Cardiac muscle cell (in vitro differentiated cells and primary cell): ENCODE results near the gene PLPP7. TPM values are rescaled to one million over a fixed set of nuclear protein-coding genes. Genes with fewer than 3 reads are reported as not detected.

ENCODE experiments used
- DNase-seq, 2 donors: peaks; one replicate each; pipeline versions ENCODE4 v3.0.0 to v3.0.0-alpha.2; 2010 to 2017; ENCODE audit warnings: low read depth in 1 of 2, low spot score in 1 of 2
- H3K27ac ChIP-seq: fragments of 200-600 bp; sonication (generic); 2 replicates; pipeline ENCODE4 v1.5.1; 2016
- H3K27me3 ChIP-seq: fragments of 200-600 bp; sonication (generic); 2 replicates; pipeline ENCODE4 v1.6.0; 2016; ENCODE audit warnings: control low read depth
- H3K36me3 ChIP-seq: fragments of 200-600 bp; sonication (generic); 2 replicates; pipeline ENCODE4 v1.5.1; 2016; ENCODE audit warnings: control low read depth
- H3K4me1 ChIP-seq: fragments of 200-600 bp; sonication (generic); 2 replicates; pipeline ENCODE4 v1.8.1; 2017; ENCODE audit warnings: low read depth, mild to moderate bottlenecking, mixed run types
- H3K4me3 ChIP-seq: fragments of 200-600 bp; sonication (generic); 2 replicates; pipeline ENCODE4 v1.5.1; 2016; ENCODE audit warnings: mild to moderate bottlenecking
- H3K9me3 ChIP-seq: fragments of 200-600 bp; sonication (generic); 2 replicates; pipeline ENCODE4 v1.5.1; 2017; ENCODE audit warnings: low read depth, mild to moderate bottlenecking, control low read depth
- CTCF ChIP-seq: IDR thresholded peaks from 2 replicates; pipeline ENCODE4 v1.5.1; 2012; ENCODE audit warnings: low read depth, mild to moderate bottlenecking, low read length
- polyA plus RNA-seq: library from polyadenylated mRNA; unstranded; fragments of >200 nt; fragmentation: Nextera tagmentation; extraction: Ambion mirVana; gene quantifications from 2 replicates; pipeline ENCODE4 v1.2.1, GENCODE V29; 2016
- total RNA-seq: library from RNA; depleted of rRNA; stranded (reverse); fragments of >200 nt; gene quantifications from 2 replicates; pipeline ENCODE4 v1.2.3, GENCODE V29; 2016

PLPP7 gene
- total and polyA plus RNA-seq, 2 experiments from 2014 or later = 36.9 to 52.5 TPM

DNA sequence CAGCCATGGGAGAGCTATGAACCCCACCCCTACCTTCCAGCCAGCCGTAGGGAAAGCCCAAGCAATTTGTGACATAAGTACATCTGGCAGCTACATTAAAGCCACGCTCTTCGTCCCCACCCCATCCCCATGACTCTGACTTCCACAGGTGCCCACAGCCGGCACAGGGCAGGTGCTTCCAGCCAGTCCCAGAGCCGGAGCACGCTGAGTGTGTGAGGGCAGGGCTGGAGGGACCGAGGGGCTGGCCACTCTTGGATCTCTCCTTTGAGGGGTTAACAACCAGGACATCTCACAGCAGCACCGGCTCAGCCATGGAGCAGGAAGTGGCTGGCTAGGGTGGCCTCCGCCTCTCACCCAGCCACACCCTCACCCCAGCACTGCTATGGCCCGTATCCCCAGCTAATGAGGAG, 10.8 kb upstream of the PLPP7 start:
- no peak for TF ChIP-seq CTCF
- no peaks in the 10 kb centered on the region for H3K27me3 ChIP-seq
- H3K27ac ChIP-seq = peak overlapping the region; percentile 84
- DNase-seq = no peak
- H3K4me3 ChIP-seq = no peak overlapping the region
- H3K9me3 ChIP-seq = no peaks in the 10 kb centered on the region
- no peaks in the 10 kb centered on the region for H3K36me3 ChIP-seq
- peaks cover 40% of the 10 kb centered on the region for H3K4me1 ChIP-seq

- peaks cover 35% of the 10 kb centered on the region for H3K4me1 ChIP-seq
- no peak for TF ChIP-seq CTCF
- H3K27me3 ChIP-seq = no peaks in the 10 kb centered on the region
- H3K9me3 ChIP-seq = no peaks in the 10 kb centered on the region
- DNase-seq = peak in 1 of 2 donors; percentile 51
- peak overlapping the region; percentile 84 for H3K27ac ChIP-seq
- no peak overlapping the region for H3K4me3 ChIP-seq
- no peaks in the 10 kb centered on the region for H3K36me3 ChIP-seq
Observed at GRCh38 chr9:131279196-131279862, 10.2 kb upstream of the PLPP7 start.

DNA sequence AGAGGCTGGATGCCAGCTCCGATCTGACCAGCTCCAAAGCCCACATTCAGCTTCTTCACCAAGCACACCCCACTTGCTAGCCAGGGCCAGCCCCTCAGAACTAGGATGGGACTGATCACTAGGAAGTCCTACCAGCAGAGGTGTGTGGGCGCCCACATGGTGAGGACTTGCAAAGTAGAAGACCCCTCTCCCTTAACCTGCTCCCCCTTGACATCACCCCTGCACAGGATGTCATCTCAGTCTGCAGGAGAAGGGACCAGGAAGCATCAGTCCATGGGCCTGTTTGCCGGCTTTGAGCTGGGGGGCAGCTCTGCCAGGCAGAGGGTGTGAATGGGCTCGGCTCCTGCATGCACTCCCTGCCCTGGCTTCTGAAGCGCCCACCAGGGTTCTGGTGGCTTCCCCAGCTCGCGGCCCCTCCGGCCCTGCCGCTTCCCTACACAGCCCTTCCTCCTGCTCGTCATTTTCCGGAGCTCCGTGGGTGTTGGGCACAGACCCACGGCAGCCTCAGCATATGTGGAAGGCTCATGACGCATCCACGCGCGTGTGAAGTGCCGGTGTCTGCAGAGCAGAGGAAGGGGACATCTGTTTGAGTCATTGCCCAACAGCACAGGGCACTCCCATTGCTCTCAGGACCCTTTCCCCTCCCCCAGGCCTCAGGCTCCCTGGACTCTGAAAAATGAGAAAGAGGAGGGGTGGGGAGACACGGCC, 9.5 kb upstream of the PLPP7 start:
- TF ChIP-seq CTCF = no peak
- H3K36me3 ChIP-seq = no peaks in the 10 kb centered on the region
- H3K27ac ChIP-seq = peak overlapping the region; percentile 84
- H3K4me1 ChIP-seq = peaks cover 30% of the 10 kb centered on the region
- no peak overlapping the region for H3K4me3 ChIP-seq
- no peaks in the 10 kb centered on the region for H3K9me3 ChIP-seq
- no peak for DNase-seq
- H3K27me3 ChIP-seq = no peaks in the 10 kb centered on the region

DNA sequence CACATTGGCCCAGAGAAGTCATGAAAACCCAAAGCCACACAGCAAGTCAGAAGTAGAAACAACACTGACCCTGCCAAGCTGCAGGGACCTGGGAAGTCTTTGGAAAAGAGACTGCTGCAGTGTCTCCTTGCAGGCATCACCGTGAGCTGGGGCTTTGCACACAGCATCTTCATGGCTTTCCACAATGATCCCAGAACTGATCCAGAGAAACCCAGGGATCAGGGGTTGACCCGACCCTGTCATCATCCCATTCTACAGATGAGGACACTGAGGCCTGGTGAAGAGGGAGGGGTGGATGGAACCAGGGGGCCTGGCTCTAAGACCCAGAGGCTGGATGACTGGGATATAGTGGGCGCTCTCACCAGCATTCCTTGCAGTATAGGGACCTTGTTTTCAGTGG, 8.9 kb upstream of the PLPP7 start:
- H3K9me3 ChIP-seq = no peaks in the 10 kb centered on the region
- H3K4me1 ChIP-seq = peaks cover 27% of the 10 kb centered on the region
- H3K36me3 ChIP-seq = no peaks in the 10 kb centered on the region
- DNase-seq = no peak
- no peaks in the 10 kb centered on the region for H3K27me3 ChIP-seq
- TF ChIP-seq CTCF = no peak
- no peak overlapping the region for H3K27ac ChIP-seq
- no peak overlapping the region for H3K4me3 ChIP-seq

DNA sequence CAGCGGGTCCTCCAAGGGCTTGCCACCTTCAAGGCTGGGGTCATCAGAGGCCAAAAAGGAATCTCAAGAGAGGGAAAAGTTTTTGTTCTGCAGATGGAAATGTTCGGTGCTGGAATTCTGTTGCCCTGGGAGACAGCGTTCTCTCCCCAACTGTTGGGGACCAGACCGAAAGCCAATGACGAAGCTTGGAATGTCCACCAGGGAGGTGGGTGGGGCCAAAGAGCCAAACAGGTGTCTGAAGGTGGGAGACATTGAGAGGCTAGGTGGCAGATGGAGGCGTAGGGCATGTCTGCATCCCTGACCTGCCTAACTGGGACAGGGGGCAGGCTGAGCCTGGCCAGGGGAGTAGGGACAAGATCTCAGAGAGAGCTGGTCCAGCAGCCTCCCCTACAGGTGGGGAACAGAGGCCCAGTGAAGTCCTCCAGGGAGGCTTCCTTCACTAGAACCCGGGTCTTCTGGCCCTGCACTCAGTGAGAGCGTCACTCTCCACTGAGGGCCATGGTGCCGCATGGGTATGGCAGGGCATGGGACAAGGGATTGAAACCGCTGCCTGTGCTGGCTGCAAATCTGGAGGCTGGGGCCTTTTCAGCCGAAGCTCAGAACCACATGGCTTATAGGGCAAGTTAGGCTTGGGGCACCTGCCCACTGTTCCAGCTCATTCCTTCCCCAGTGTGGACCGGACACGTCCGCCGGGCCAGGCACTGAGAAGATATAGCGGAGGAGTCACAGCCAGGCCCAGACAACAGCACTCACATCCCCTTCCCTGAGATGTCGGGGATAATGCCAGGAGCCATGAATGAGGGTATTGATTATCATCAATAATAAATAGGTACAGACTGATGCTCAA, 8.2 kb upstream of the PLPP7 start:
- TF ChIP-seq CTCF = no peak
- Histone ChIP-seq H3K4me1 (peaks cover 27% of the 10 kb centered on the region), H3K4me3 (no peak overlapping the region), H3K27ac (no peak overlapping the region), H3K9me3 (no peaks in the 10 kb centered on the region), H3K36me3 (no peaks in the 10 kb centered on the region), H3K27me3 (no peaks in the 10 kb centered on the region)
- DNase-seq = no peak
